CD4-positive, alpha-beta memory T cell (primary cell): ENCODE results near the gene ATG12. TPM values are rescaled to one million over a fixed set of nuclear protein-coding genes. Genes with fewer than 3 reads are reported as not detected.
"Not testable (repeated sequence)": the region's sequence is repeated elsewhere in the genome, so short reads cannot be mapped to it uniquely, and the experiment has no call there.

Experiments used
- CTCF ChIA-PET: fragments of 350-600 bp; sonication (Branson Sonifier 250); formaldehyde crosslinking; loops from one replicate; lab custom pipeline; 2021; ENCODE audit warnings: inconsistent platforms; ENCODE audit not compliant: partially characterized antibody; lab: Charles Lee
- POLR2A ChIA-PET: fragments of 350-600 bp; sonication (Branson Sonifier 250); formaldehyde crosslinking; loops from one replicate; lab custom pipeline; 2021; ENCODE audit not compliant: partially characterized antibody; lab: Charles Lee
- DNase-seq, 5 donors: peaks; one replicate each; pipeline versions ENCODE4 v3.0.0 to v3.0.0-alpha.2; 2020 to 2022; ENCODE audit warnings: mixed read lengths in 1 of 5
- H3K27ac ChIP-seq: one replicate; pipeline ENCODE4 v1.7.0; 2013; ENCODE audit warnings: low read depth, low read length
- H3K27me3 ChIP-seq: 2 replicates; pipeline ENCODE4 v1.7.0; 2013; ENCODE audit warnings: mild to moderate bottlenecking, low read length, moderate library complexity; ENCODE audit not compliant: insufficient read depth
- H3K36me3 ChIP-seq: 2 replicates; pipeline ENCODE4 v1.7.0; 2013; ENCODE audit warnings: mild to moderate bottlenecking, low read length, moderate library complexity; ENCODE audit not compliant: insufficient read depth
- H3K4me1 ChIP-seq: 2 replicates; pipeline ENCODE4 v1.7.0; 2013; ENCODE audit warnings: mild to moderate bottlenecking, low read length, moderate library complexity; ENCODE audit not compliant: insufficient read depth
- H3K4me3 ChIP-seq, 2 donors: one replicate each; pipeline ENCODE4 v1.7.0; 2013; ENCODE audit warnings: low read length in 2 of 2, mild to moderate bottlenecking in 1 of 2
- H3K9me3 ChIP-seq, 2 donors: one replicate each; pipeline ENCODE4 v1.7.0; 2013; ENCODE audit warnings: low read length in 2 of 2, control low read depth in 1 of 2; ENCODE audit not compliant: control insufficient read depth in 1 of 2
- H3K27ac Mint-ChIP-seq, 7 donors: one replicate each; pipeline ENCODE4 v1.8.0; 2020 to 2021; ENCODE audit warnings: mixed read lengths in 7 of 7, mild to moderate bottlenecking in 6 of 7, inconsistent platforms in 3 of 7, moderate library complexity in 3 of 7
- H3K27me3 Mint-ChIP-seq, 2 donors: one replicate each; pipeline ENCODE4 v1.8.0; 2020 to 2021; ENCODE audit warnings: mixed read lengths in 2 of 2
- H3K36me3 Mint-ChIP-seq, 2 donors: one replicate each; pipeline ENCODE4 v1.8.0; 2020 to 2021; ENCODE audit warnings: mixed read lengths in 2 of 2, inconsistent platforms in 1 of 2, mild to moderate bottlenecking in 1 of 2
- H3K4me1 Mint-ChIP-seq, 4 donors: one replicate each; pipeline ENCODE4 v1.8.0; 2020 to 2021; ENCODE audit warnings: mixed read lengths in 4 of 4, mild to moderate bottlenecking in 1 of 4
- H3K4me3 Mint-ChIP-seq, 8 donors: one replicate each; pipeline ENCODE4 v1.8.0; 2020 to 2021; ENCODE audit warnings: mixed read lengths in 8 of 8, mild to moderate bottlenecking in 7 of 8, moderate library complexity in 6 of 8, inconsistent platforms in 3 of 8
- H3K9me3 Mint-ChIP-seq, 8 donors: one replicate each; pipeline ENCODE4 v1.8.0; 2020 to 2021; ENCODE audit warnings: mixed read lengths in 8 of 8, mild to moderate bottlenecking in 5 of 8, inconsistent platforms in 3 of 8, moderate library complexity in 1 of 8
- intact Hi-C: fragments of 100-400 bp; cut with micrococcal nuclease; formaldehyde crosslinking; loops from one replicate; pipeline ENCODE4 v1.15.1; 2023
- polyA plus RNA-seq, 2 donors: library from polyadenylated mRNA; unstranded; fragments of 300-500 nt; fragmentation: Illumina TruSeq; gene quantifications; one replicate each; pipeline ENCODE4 v1.2.3, GENCODE V29; 2021
- total RNA-seq, 2 experiments: library from RNA; stranded (reverse); gene quantifications; one replicate each; pipeline ENCODE4 v1.2.3, GENCODE V29; 2021

The ATG12 gene
- total RNA-seq, result 10 to 100 TPM; 84.7 to 85.9 TPM
- 100 to 1,000 TPM in 1 of 2 donors, 10 to 100 TPM in 1; 98.5 to 133 TPM for polyA plus RNA-seq

DNA sequence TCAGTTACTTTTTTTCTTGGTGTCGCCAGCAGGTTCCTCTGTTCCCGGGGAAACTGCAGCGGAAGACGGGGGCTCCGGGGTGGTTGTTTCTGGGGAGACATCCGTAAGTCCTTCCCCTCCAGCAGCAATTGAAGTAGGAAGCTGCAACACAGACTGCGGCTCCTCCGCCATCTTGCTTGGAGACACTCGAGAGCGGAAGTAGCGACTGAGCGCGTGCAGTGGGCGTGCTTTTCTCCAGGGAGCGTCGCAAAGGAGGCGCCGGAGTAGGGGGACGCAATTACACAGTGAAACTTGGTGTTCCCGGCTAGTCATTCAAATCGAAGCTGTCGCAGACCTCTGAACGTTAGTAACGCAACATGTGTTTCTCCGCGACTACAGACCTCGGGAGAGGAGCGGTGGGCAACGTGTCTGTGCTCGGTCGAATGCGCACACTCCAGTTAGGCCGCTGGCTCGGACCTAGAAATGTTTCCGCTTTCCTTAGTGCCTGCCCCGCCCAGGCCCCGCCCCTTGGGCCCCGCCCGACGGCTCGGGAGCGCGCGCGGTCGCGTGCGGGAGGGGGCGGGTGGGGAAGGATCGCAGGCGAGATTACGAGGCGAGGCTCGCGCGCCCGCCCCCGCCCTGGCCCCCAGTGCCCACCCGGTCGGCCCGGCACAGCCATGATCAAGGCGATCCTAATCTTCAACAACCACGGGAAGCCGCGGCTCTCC is at the start of gene ATG12, which contains the start of gene AP3S1:
Gene ATG12 (minus strand): TSS at position 184 of the 707 bp plus-strand sequence. CDS start 13 bp downstream, at position 171.
Gene AP3S1 (plus strand): TSS at position 554 of the 707 bp plus-strand sequence. CDS start 103 bp downstream, at position 657.
- CTCF ChIA-PET, result interaction anchor here (0.6 to 3.4 kb wide), 4 partner anchors 9 to 206 kb away, joined by 3 to 14 read pairs (median 4); no protein-coding TSS in a partner anchor
- peak; percentile 92 to 95 (median 94) for DNase-seq
- peak within 1 kb of the TSS; percentile 79 to 91 for H3K4me3 ChIP-seq

DNA sequence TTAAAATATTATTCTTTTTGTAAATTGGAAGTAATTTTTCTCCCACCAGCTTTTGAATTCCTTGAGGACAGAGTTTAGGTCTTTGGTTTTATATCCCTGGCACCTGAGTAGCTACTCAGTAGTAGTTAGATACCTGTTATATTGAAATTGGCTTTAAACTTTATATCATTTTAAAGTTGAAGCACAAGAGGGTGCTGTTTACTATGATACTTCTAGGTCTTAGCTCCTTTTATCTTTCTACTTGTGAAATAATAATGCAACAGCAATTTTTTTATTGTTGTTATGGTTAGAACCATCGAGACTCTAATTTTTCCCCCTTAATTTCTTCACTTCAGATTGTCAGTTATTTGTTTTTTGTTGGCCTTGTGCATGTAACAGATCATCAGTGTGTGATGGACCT is 46.7 kb upstream of the ATG12 start:
- H3K4me3 ChIP-seq, result no peak overlapping the region
- H3K4me3 Mint-ChIP-seq, result no peak overlapping the region
- ChIA-PET POLR2A (no interaction called here), CTCF (no interaction called here)
- H3K36me3 ChIP-seq, result no peaks in the 10 kb centered on the region
- H3K27me3 Mint-ChIP-seq, result no peaks in the 10 kb centered on the region
- no peaks in the 10 kb centered on the region for H3K9me3 ChIP-seq
- no peak for DNase-seq
- H3K27me3 ChIP-seq, result no peaks in the 10 kb centered on the region
- intact Hi-C loops, result no loop called here
- H3K27ac ChIP-seq, result no peak overlapping the region
- H3K4me1 Mint-ChIP-seq, result no peaks in the 10 kb centered on the region
- H3K4me1 ChIP-seq, result no peaks in the 10 kb centered on the region
- no peak overlapping the region for H3K27ac Mint-ChIP-seq
- peaks cover 14% of the 10 kb centered on the region in 2 donors for H3K36me3 Mint-ChIP-seq
- no peaks in the 10 kb centered on the region for H3K9me3 Mint-ChIP-seq

More for the DNA sequence above, at the start of gene ATG12, which contains the start of gene AP3S1:
- Histone ChIP-seq H3K36me3 (peaks cover 7% of the 10 kb centered on the region), H3K4me1 (peaks cover 55% of the 10 kb centered on the region), H3K27me3 (no peaks in the 10 kb centered on the region), H3K9me3 (no peaks in the 10 kb centered on the region), H3K27ac (peak within 1 kb of the TSS; percentile 93)
- Mint-ChIP-seq H3K27me3 (no peaks in the 10 kb centered on the region), H3K4me1 (peaks cover 33 to 74% (median 52%) of the 10 kb centered on the region in 4 donors), H3K36me3 (peaks cover 5 to 27% of the 10 kb centered on the region in 2 donors), H3K4me3 (peak within 1 kb of the TSS; percentile 97 to 99 (median 99)), H3K27ac (peak within 1 kb of the TSS; percentile 99 to 100 (median 100)), H3K9me3 (no peaks in the 10 kb centered on the region)
- POLR2A ChIA-PET, result interaction anchor here (0.6 to 5.8 kb wide), 9 partner anchors 10 to 546 kb away, joined by 3 to 59 read pairs (median 4); partner anchors contain the start of genes COMMD10, FEM1C and TMED7
- intact Hi-C loops, result loop anchor here (1.0 to 5.0 kb wide), 6 partner anchors 215 to 669 kb away; partner anchors contain the start of genes CCDC112, COMMD10, FEM1C and PGGT1B

DNA sequence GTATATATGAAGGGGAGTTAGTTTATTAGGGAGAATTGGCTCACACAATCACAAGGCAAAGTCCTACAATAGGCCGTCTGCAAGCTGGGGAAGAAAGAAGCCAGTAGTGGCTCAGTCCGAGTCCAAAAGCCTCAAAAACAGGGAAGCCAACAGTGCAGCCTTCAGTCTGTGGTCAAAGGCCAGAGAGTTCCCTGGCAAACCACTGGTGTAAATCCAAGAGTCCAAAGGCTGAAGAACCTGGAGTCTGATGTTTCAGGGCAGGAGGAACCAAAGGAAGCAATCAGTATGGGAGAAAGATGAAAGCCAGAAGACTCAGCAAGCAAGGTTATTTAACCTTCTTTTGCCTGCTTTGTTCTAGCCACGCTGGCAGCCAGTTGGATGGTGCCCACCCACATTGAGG is 43.8 kb upstream of the ATG12 start:
- H3K4me1 Mint-ChIP-seq, H3K9me3 Mint-ChIP-seq, H3K36me3 ChIP-seq, DNase-seq, H3K9me3 ChIP-seq, CTCF ChIA-PET, H3K4me3 Mint-ChIP-seq, POLR2A ChIA-PET, H3K27ac Mint-ChIP-seq, intact Hi-C loops, H3K27me3 ChIP-seq, H3K27ac ChIP-seq, H3K4me3 ChIP-seq, H3K27me3 Mint-ChIP-seq, H3K4me1 ChIP-seq: not testable (repeated sequence)
- H3K36me3 Mint-ChIP-seq, result peaks cover 33% of the 10 kb centered on the region in 2 donors

GRCh38 chr5:115884704-115885103 is 43.3 kb upstream of the ATG12 start:
- DNase-seq, result no peak
- peaks cover 0 to 3% (median 0%) of the 10 kb centered on the region in 8 donors for H3K9me3 Mint-ChIP-seq
- H3K36me3 Mint-ChIP-seq, result peaks cover 37 to 38% of the 10 kb centered on the region in 2 donors
- ChIA-PET CTCF (no interaction called here), POLR2A (no interaction called here)
- no peaks in the 10 kb centered on the region for H3K36me3 ChIP-seq
- no peaks in the 10 kb centered on the region for H3K27me3 Mint-ChIP-seq
- intact Hi-C loops, result no loop called here
- H3K9me3 ChIP-seq, result no peaks in the 10 kb centered on the region
- no peaks in the 10 kb centered on the region for H3K27me3 ChIP-seq
- no peak overlapping the region for H3K27ac ChIP-seq
- no peak overlapping the region for H3K4me3 ChIP-seq
- no peak overlapping the region for H3K27ac Mint-ChIP-seq
- H3K4me3 Mint-ChIP-seq, result no peak overlapping the region
- H3K4me1 Mint-ChIP-seq, result peaks cover 0 to 13% (median 3%) of the 10 kb centered on the region in 4 donors
- H3K4me1 ChIP-seq, result no peaks in the 10 kb centered on the region

- H3K9me3 ChIP-seq, H3K27me3 ChIP-seq, H3K9me3 Mint-ChIP-seq, H3K27ac ChIP-seq, H3K4me3 ChIP-seq, H3K4me3 Mint-ChIP-seq, H3K4me1 ChIP-seq, intact Hi-C loops, POLR2A ChIA-PET, H3K27me3 Mint-ChIP-seq, DNase-seq, H3K27ac Mint-ChIP-seq, H3K36me3 ChIP-seq, CTCF ChIA-PET: not testable (repeated sequence)
- peaks cover 49 to 59% of the 10 kb centered on the region in 2 donors for H3K36me3 Mint-ChIP-seq
- peaks cover 0 to 19% (median 3%) of the 10 kb centered on the region in 4 donors for H3K4me1 Mint-ChIP-seq
These were observed 41.1 kb upstream of the ATG12 start for GRCh38 chr5:115882434-115882833.

- H3K27ac ChIP-seq, H3K4me3 Mint-ChIP-seq, DNase-seq, H3K4me1 ChIP-seq, POLR2A ChIA-PET, H3K27me3 Mint-ChIP-seq, H3K36me3 ChIP-seq, H3K9me3 ChIP-seq, H3K9me3 Mint-ChIP-seq, H3K27ac Mint-ChIP-seq, H3K4me3 ChIP-seq, intact Hi-C loops, CTCF ChIA-PET, H3K27me3 ChIP-seq: not testable (repeated sequence)
- H3K36me3 Mint-ChIP-seq, result peaks cover 58 to 80% of the 10 kb centered on the region in 2 donors
- H3K4me1 Mint-ChIP-seq, result peaks cover 0 to 19% (median 3%) of the 10 kb centered on the region in 4 donors
These were observed 36.0 kb upstream of the ATG12 start for GRCh38 chr5:115877342-115877741.

DNA sequence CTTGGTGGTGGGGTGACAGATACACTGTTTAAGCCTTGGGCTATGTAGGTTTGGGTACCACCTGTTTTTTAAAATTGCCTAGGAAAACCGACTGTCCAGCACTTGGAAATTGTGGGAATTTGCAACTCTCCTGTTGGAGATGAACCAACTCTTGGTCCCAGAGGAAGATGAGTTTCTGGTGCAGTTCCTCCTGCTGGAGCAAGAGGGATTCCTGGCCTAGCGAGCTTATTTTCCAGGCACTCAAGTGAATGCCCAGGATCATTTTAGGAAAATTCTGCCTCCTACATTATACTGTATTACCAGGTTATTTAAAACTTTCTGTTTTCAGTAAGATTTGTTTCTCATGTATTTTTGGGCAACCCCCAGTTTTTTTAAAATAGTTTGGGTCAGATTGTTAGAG is 34.1 kb upstream of the ATG12 start:
- no peak overlapping the region for H3K4me3 Mint-ChIP-seq
- H3K4me3 ChIP-seq, result no peak overlapping the region
- peaks cover 54 to 73% of the 10 kb centered on the region in 2 donors for H3K36me3 Mint-ChIP-seq
- ChIA-PET POLR2A (no interaction called here), CTCF (no interaction called here)
- no peaks in the 10 kb centered on the region for H3K9me3 ChIP-seq
- DNase-seq, result no peak
- peaks cover 0 to 13% (median 2%) of the 10 kb centered on the region in 4 donors for H3K4me1 Mint-ChIP-seq
- H3K36me3 ChIP-seq, result no peaks in the 10 kb centered on the region
- no peak overlapping the region for H3K27ac ChIP-seq
- peaks cover 0 to 3% (median 0%) of the 10 kb centered on the region in 8 donors for H3K9me3 Mint-ChIP-seq
- H3K27me3 ChIP-seq, result no peaks in the 10 kb centered on the region
- no peaks in the 10 kb centered on the region for H3K27me3 Mint-ChIP-seq
- H3K4me1 ChIP-seq, result no peaks in the 10 kb centered on the region
- no peak overlapping the region for H3K27ac Mint-ChIP-seq
- intact Hi-C loops, result no loop called here
